Activated CD4-positive, CD25-positive, alpha-beta regulatory T cell treated with anti-CD3 and anti-CD28 coated beads, Interleukin-2, amount 50 U/mL, for 72 hours (primary cell): ENCODE results near the gene ZNF618.

Source experiments
- DNase-seq: peaks from one replicate; pipeline ENCODE4 v3.0.0; 2021

The ZNF618 gene

DNA sequence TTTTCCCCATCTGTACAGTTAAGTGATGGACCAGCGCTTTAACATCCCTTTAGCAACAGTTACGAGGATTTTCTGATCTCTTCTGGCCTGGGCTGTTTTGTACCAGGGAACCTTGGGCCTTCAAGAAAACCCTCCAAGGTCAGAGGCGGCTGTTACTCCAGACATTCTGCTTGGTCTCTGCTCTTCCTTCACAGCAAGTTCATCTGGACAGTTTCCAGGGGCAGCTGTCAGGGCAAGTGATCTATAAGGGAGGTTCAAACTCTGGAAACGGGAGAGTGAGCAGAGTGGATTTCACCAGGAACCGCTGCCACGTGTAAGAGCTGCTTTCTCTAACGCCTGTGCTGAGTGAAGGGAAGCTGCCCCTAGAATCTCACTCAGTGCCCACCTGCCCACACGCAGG is 36.7 kb downstream of the ZNF618 start:
- no peak for DNase-seq

DNA sequence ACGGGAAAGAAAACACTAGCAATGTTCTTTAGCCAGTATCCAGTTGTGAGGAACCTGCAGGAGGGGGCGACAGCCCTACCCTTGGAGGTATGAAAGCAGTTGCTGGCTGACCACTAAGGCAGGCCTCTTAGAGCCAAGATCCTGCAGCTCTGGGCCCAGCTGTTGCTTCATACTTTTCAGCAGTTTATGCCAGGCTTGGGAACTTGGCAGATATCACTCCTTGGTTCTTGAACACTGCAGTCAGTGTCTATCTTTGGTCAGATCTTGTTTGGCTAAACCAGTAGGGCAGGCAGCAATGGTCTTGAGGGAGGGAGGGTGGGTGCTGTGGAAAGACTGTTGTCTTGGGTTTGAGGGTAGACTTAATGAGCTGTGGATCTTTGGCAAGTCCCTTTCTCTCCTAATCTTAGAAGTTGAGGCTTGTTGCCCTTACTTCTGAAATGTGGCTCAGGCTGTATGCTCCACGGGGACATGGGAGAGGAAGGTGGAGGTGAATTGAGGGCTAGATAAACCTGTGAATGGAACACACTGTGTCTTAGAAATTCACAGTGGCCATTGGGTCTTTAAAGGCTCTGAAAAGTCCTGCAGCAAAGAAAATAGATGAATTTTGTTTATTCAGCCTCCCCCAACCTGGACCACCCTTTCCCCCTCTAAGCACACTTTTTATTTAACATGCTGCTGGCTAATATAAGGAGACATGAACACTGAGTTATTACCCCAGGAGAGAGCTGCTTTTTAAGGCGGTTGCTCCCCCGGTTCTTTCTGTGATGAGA is 37.5 kb downstream of the ZNF618 start:
- no peak for DNase-seq

- DNase-seq: no peak
Observed at GRCh38 chr9:113914517-113914916, 38.4 kb downstream of the ZNF618 start.

GRCh38 chr9:113915817-113916434 is 39.8 kb downstream of the ZNF618 start:
- DNase-seq: no peak

GRCh38 chr9:113916931-113917330 is 40.8 kb downstream of the ZNF618 start:
- DNase-seq: no peak

GRCh38 chr9:113918697-113919350 is 42.7 kb downstream of the ZNF618 start:
- DNase-seq: no peak

DNA sequence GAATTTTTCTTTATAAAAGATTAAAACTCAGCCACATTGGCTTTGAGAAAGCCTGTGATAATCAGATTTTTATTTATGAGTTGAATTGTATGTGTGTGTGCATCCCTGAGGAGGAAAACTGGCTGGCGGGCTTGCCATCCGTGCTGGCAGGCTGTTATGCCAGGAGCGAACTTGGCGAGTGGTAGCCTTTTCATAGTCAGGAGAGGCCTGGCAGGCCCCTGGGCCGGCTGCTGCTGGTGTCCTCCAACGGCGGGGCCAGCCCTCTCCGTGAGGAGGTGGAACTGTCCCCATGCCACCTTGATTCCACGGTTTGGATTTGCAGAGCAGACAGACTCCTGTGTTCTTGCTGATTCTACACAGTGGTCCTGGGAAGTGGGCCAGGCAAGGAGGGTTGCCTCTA is 43.3 kb downstream of the ZNF618 start:
- no peak for DNase-seq

DNA sequence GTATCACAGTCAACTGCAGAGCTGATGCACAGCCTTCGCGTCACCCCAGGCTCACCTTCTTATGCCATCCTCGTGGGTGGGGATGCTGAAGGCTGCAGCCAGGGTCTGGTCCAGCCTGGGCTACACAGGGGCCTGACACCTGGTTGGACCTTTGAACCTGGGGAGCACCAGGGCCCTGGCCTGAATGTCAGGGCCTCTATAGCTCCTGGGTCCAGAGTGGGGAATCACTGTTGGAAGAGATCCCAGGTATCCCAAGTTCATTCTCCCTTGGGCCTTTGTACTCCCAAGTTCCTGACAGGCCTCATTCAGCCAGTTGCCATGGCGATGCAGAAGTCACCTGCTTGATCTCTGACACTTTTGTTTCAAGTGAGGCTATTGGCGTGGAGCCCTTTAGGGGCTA is 43.8 kb downstream of the ZNF618 start:
- no peak for DNase-seq

DNA sequence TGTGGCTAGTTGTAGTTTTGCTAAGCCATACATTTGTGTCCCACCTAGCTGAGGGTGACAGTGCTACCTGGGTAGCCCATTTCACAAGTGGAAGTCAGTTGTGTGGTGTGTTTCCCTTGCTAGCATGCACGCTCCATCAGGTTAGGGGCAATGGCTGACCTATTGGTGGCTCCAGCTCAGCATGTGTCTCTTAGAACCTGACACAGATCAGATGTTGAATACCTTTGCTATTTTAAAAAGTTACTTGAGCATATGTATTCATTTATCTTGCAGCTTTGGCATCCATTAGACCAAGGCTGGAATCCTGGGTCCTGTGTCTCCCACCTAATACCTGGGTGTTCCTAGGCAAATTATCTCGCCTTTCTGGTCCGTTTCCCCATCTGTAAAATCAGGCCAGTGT is 44.8 kb downstream of the ZNF618 start:
- DNase-seq: no peak

- DNase-seq: no peak
Observed at GRCh38 chr9:113921396-113921925, 45.4 kb downstream of the ZNF618 start.

GRCh38 chr9:113922160-113922559 is 46.1 kb downstream of the ZNF618 start:
- no peak for DNase-seq

GRCh38 chr9:113926211-113926610 is 50.1 kb downstream of the ZNF618 start:
- no peak for DNase-seq

DNA sequence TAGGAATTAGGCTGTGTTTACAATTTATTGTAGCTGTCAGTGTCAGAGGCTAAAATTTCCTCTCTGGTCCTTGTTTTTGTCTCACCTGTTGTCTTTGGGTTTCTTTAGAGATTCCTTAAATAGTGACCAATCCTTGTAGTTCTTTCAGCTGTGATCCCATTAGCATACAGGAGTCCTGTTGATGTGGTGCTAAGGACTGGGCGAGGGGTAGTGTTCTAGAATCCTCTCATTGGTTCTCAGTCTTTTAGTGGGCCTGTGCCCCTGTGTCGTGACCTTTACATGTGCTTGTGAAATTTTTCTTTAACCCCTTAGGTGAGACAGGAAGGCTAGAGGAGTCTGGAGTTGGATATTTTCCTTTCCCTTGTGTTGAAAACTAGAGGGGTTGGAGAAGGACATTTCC is 51.2 kb downstream of the ZNF618 start:
- no peak for DNase-seq

DNA sequence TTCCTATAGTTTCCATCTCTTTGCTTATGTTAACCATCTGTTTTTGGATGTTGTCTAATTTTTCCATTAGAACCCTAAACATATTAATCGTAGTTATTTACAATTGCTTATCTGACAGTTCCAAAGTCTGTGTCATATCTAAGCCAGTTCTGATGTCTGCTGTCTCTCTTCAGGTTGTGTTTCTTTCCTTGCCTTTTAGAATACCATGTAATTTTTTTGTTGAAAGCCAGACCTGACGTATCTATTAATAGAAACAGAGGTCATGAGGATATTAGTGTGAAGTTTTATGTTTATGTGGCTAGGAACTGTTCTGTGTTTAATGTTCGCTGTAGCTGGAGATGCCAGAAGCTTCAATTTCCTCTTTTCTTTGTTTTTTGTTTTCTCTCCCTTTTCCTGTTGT is 52.2 kb downstream of the ZNF618 start:
- no peak for DNase-seq

GRCh38 chr9:113929634-113930389 is 53.7 kb downstream of the ZNF618 start:
- DNase-seq: no peak

GRCh38 chr9:113930390-113930783 is 54.3 kb downstream of the ZNF618 start:
- DNase-seq: no peak

- DNase-seq: no peak
Observed at GRCh38 chr9:113931140-113931539, 55.0 kb downstream of the ZNF618 start.

GRCh38 chr9:113931777-113932176 is 55.7 kb downstream of the ZNF618 start:
- DNase-seq: no peak

DNA sequence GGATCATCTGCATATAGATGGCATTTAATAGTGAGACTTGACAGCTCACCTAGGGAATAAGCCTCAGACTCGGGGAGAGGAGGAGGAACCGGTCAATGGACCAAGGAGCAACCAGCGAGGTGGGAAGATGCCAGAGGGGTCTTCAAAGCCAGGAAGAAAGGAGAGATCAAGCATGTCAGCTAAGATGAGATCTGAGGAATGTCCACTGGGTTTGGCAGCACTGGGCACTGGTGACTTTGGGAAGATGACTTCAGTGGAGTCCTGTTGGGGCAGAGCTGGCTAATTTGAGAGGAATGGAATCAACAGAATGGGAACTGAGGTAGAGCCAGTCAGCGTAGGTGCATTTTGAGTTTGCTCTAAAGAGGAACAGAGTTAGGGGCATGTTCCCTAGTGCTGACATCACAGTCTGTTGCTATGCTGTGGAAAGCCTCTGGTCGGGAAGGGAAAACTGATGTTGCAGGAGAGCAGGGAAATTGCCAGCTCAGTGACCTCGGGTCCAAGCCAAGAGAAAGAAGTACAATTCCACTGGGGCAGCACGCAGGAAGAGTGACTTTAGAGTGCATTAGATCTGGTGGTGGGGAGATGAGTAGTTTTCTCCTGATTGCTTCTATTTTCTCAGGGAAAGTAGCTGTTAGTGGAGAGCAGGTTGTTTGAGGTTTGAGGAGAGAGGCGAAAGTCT is 56.9 kb downstream of the ZNF618 start:
- DNase-seq: no peak

GRCh38 chr9:113933671-113934070 is 57.6 kb downstream of the ZNF618 start:
- DNase-seq: no peak

DNA sequence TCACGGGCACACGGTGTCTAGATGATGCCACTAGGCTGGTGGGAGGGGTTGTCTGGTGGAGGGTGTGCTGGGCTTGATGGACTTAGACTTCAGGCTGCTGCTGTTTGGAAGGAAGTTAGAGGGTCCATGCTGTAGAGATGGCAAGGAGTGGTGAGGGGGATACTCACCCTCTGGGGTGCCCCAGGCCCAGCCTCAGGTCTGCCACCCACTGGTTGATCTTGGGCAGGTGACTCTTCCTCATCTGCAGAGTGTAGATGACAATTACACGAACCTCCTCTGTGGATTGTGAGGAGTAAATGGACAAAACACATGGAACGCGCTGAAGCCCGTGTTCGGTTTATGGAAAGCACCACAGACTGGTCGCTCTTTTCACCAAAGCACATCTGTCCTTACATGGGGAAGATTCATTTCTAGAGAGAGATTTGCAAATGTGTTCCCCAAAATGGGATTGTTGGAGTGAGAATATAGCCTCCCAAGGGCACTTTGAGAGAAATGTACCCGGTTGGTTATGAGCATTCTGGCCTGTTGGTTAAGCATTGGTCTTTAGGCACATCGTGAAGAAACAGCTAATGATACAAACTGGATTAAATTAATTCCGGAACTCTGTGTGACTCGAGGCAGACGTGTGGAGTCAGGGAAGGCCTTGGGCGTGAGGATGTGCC is 58.2 kb downstream of the ZNF618 start:
- no peak for DNase-seq
